ENCODE measurements around the gene WNK2. TPM values are rescaled to one million over a fixed set of nuclear protein-coding genes. Genes with fewer than 3 reads are reported as not detected.
"Not testable (repeated sequence)": the region's sequence is repeated elsewhere in the genome, so short reads cannot be mapped to it uniquely, and the experiment has no call there.

Gene WNK2
- total RNA-seq, 1 experiment from 2014 or later, result 0.07 TPM

DNA sequence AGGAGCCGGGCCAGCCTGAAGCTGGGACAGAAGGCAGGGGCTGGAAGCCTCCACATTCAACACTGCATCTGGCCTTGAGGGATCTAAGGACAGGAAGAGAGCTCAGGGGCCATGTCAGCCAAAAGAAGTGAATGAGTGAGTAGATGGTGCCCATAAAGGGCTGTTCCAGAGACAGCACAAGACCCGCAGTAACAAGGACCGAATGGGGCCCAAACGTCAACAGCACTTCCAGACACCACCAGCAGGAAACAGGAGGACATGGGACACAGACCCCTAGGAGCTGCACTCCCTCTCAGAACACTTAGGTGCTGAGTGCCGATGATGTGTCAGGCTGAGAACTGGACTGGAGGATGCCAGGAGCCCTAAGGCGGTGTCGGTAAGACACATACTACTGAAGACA, 152.8 kb downstream of the WNK2 start:
- no peak overlapping the region for H3K4me3 Mint-ChIP-seq (ENCODE audit: unreplicated experiment)
- H3K36me3 Mint-ChIP-seq (ENCODE audit: insufficient read depth, unreplicated experiment), result no peaks in the 10 kb centered on the region
- no peaks in the 10 kb centered on the region for H3K4me1 Mint-ChIP-seq (ENCODE audit: insufficient read depth, unreplicated experiment)
- TF ChIP-seq, protein P1, sequence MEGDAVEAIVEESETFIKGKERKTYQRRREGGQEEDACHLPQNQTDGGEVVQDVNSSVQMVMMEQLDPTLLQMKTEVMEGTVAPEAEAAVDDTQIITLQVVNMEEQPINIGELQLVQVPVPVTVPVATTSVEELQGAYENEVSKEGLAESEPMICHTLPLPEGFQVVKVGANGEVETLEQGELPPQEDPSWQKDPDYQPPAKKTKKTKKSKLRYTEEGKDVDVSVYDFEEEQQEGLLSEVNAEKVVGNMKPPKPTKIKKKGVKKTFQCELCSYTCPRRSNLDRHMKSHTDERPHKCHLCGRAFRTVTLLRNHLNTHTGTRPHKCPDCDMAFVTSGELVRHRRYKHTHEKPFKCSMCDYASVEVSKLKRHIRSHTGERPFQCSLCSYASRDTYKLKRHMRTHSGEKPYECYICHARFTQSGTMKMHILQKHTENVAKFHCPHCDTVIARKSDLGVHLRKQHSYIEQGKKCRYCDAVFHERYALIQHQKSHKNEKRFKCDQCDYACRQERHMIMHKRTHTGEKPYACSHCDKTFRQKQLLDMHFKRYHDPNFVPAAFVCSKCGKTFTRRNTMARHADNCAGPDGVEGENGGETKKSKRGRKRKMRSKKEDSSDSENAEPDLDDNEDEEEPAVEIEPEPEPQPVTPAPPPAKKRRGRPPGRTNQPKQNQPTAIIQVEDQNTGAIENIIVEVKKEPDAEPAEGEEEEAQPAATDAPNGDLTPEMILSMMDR (IDR thresholded peaks at IDR 0.05; ENCODE audit: unreplicated experiment), result no peak
- peaks cover 10% of the 10 kb centered on the region for H3K27me3 Mint-ChIP-seq (ENCODE audit: insufficient read depth, unreplicated experiment)
- intact Hi-C loops (cut with micrococcal nuclease), result no loop called here
- no TSS peak for BruUV-seq (replicated peaks)
- POLR2A ChIA-PET, result no interaction called here
- H3K27ac Mint-ChIP-seq (ENCODE audit: low read depth, unreplicated experiment), result no peak overlapping the region
- CTCF ChIA-PET, result no interaction called here
- peaks cover 15% of the 10 kb centered on the region for H3K9me3 Mint-ChIP-seq (ENCODE audit: unreplicated experiment)
- no peak for DNase-seq (ENCODE audit: unreplicated experiment)

DNA sequence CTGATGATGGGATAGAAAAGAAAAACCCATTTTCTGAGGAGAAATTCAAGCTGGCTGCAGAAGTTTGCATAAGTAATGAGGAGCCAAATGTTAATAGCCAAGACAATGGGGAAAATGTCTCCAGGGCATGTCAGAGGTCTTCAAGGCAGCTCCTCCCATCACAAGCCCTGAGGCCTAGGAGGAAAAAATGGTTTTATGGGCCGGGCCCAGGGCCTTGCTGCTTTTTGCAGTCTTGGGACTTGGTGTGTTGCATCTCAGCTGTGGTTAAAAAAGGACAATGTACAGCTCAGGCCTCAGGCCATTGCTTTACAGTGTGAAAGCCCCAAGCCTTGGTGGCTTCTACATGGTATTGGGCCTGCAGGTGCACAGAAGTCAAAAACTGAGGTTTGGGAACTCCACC, 154.3 kb downstream of the WNK2 start:
- intact Hi-C loops (cut with micrococcal nuclease); H3K36me3 Mint-ChIP-seq (ENCODE audit: insufficient read depth, unreplicated experiment); CTCF ChIA-PET; BruUV-seq (replicated peaks); H3K4me1 Mint-ChIP-seq (ENCODE audit: insufficient read depth, unreplicated experiment); H3K27me3 Mint-ChIP-seq (ENCODE audit: insufficient read depth, unreplicated experiment); H3K27ac Mint-ChIP-seq (ENCODE audit: low read depth, unreplicated experiment); H3K9me3 Mint-ChIP-seq (ENCODE audit: unreplicated experiment); DNase-seq (ENCODE audit: unreplicated experiment); POLR2A ChIA-PET; H3K4me3 Mint-ChIP-seq (ENCODE audit: unreplicated experiment): not testable (repeated sequence)

DNA sequence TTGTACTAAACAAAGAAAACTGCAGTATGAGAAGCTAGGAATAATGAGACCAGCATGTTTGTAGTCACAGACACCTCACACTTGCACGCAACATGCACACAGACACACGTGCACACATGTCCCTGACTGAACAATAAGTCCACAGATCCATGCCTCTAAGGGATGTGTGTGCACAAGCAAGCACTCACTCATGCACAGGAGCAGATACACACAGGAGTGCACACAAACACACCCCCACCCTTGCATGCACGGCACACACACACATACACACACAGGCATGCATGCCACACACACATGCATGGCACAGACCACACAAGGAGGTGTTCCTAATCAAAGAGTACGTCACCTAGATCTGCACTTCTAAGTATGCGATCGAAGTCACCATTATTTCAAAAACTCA, 156.2 kb downstream of the WNK2 start:
- H3K27me3 Mint-ChIP-seq (ENCODE audit: insufficient read depth, unreplicated experiment), result no peaks in the 10 kb centered on the region
- H3K4me3 Mint-ChIP-seq (ENCODE audit: unreplicated experiment), result no peak overlapping the region
- intact Hi-C loops (cut with micrococcal nuclease), result no loop called here
- TF ChIP-seq, protein P1 (IDR thresholded peaks at IDR 0.05; ENCODE audit: unreplicated experiment), result no peak
- ChIA-PET CTCF (interaction anchor here (0.7 kb wide), 1 partner anchor 222 kb away, joined by 3 read pairs; no protein-coding TSS in a partner anchor), POLR2A (no interaction called here)
- BruUV-seq (replicated peaks), result no TSS peak
- peaks cover 4% of the 10 kb centered on the region for H3K4me1 Mint-ChIP-seq (ENCODE audit: insufficient read depth, unreplicated experiment)
- no peak for DNase-seq (ENCODE audit: unreplicated experiment)
- no peak overlapping the region for H3K27ac Mint-ChIP-seq (ENCODE audit: low read depth, unreplicated experiment)
- H3K9me3 Mint-ChIP-seq (ENCODE audit: unreplicated experiment), result peaks cover 7% of the 10 kb centered on the region
- no peaks in the 10 kb centered on the region for H3K36me3 Mint-ChIP-seq (ENCODE audit: insufficient read depth, unreplicated experiment)

DNA sequence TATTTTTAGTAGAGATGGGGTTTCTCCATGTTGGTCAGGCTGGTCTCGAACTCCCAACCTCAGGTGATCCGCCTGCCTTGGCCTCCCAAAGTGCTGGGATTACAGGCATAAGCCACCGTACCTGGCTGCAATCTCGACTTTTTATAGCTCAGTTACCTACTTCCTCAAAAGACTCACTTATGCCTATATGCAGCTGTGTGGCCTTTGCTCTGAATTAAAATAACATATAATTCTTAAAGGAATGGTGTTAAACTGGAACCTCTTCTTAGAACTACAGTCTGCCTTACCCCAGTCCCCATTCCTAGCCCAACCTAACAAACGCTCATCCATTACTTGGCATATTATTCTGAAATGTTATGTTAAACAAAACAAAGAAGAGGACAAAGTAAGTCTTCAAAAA, 157.9 kb downstream of the WNK2 start:
- DNase-seq (ENCODE audit: unreplicated experiment); H3K36me3 Mint-ChIP-seq (ENCODE audit: insufficient read depth, unreplicated experiment); BruUV-seq (replicated peaks); H3K27me3 Mint-ChIP-seq (ENCODE audit: insufficient read depth, unreplicated experiment); H3K4me1 Mint-ChIP-seq (ENCODE audit: insufficient read depth, unreplicated experiment); H3K4me3 Mint-ChIP-seq (ENCODE audit: unreplicated experiment); CTCF ChIA-PET; H3K9me3 Mint-ChIP-seq (ENCODE audit: unreplicated experiment); H3K27ac Mint-ChIP-seq (ENCODE audit: low read depth, unreplicated experiment); POLR2A ChIA-PET; intact Hi-C loops (cut with micrococcal nuclease): not testable (repeated sequence)

DNA sequence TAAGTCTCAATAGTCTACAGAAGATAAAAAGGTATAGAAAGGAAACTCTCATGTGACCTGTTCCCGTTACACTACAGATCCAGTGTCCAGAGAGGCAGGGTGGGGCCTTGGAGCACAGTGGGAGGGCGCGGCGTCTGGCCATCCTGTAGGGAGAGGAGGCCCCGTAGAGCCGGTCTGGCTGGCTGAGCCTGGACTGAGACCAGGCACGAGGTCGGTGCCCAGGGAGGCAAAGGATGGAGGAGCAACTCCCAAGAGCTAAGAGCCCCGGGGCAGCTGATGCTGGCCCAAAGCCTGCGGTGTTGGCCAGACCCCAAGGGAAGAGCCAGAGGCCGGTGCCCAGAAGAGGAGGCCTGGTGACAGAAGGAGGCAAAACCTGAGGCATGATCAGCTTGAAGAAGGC, 158.5 kb downstream of the WNK2 start:
- DNase-seq (ENCODE audit: unreplicated experiment); H3K27ac Mint-ChIP-seq (ENCODE audit: low read depth, unreplicated experiment); H3K4me1 Mint-ChIP-seq (ENCODE audit: insufficient read depth, unreplicated experiment); POLR2A ChIA-PET; H3K36me3 Mint-ChIP-seq (ENCODE audit: insufficient read depth, unreplicated experiment); H3K27me3 Mint-ChIP-seq (ENCODE audit: insufficient read depth, unreplicated experiment); H3K9me3 Mint-ChIP-seq (ENCODE audit: unreplicated experiment); CTCF ChIA-PET; intact Hi-C loops (cut with micrococcal nuclease); H3K4me3 Mint-ChIP-seq (ENCODE audit: unreplicated experiment); BruUV-seq (replicated peaks): not testable (repeated sequence)

DNA sequence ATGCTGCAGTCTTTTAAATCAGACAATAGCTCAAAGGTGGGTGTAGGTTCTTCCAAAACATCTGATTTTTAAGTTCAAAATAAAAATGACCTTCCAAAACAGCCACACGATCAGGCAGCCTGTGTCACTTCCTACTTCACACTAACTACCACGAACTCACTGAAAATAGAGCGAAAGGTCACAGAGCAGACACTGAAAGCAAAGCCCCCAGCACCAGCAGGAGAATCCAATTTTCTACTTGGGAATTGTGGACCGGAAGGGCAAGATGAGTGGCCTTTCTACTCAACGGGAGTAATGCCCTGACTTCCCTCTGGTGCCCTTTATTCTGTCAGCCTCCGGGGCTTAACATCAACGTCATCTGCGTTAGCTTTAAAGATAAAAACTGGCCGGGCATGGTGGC, 159.7 kb downstream of the WNK2 start:
- ChIA-PET POLR2A (no interaction called here), CTCF (no interaction called here)
- Mint-ChIP-seq H3K9me3 (ENCODE audit: unreplicated experiment) (no peaks in the 10 kb centered on the region), H3K27me3 (ENCODE audit: insufficient read depth, unreplicated experiment) (no peaks in the 10 kb centered on the region), H3K27ac (ENCODE audit: low read depth, unreplicated experiment) (no peak overlapping the region), H3K4me1 (ENCODE audit: insufficient read depth, unreplicated experiment) (peaks cover 4% of the 10 kb centered on the region), H3K36me3 (ENCODE audit: insufficient read depth, unreplicated experiment) (no peaks in the 10 kb centered on the region), H3K4me3 (ENCODE audit: unreplicated experiment) (no peak overlapping the region)
- TF ChIP-seq, protein P1 (IDR thresholded peaks at IDR 0.05; ENCODE audit: unreplicated experiment), result no peak
- intact Hi-C loops (cut with micrococcal nuclease), result no loop called here
- DNase-seq (ENCODE audit: unreplicated experiment), result no peak
- no TSS peak for BruUV-seq (replicated peaks)

All from MCF 10A (cell line).